NOMO-1 (cell line): ENCODE data around the gene PLCL1.
A peak's percentile ranks its signal among the peaks of the same experiment; 100 is the strongest.

ENCODE experiments used
- DNase-seq, 2 experiments: peaks; one replicate each; lab custom pipeline; 2025; ENCODE audit not compliant: unreplicated experiment in 2 of 2; lab: John Stamatoyannopoulos, UW

PLCL1 gene

GRCh38 chr2:197804049-197804757 is at the start of gene PLCL1:
PLCL1 (plus strand) TSS chr2:197804593.
- peak; percentile 78 to 79 for DNase-seq

- no peak for DNase-seq
Observed at GRCh38 chr2:197759013-197759412, 45.4 kb upstream of the PLCL1 start.

- DNase-seq = no peak
Observed at GRCh38 chr2:197759625-197760292, 44.6 kb upstream of the PLCL1 start.

GRCh38 chr2:197760293-197760657 is 44.1 kb upstream of the PLCL1 start:
- no peak for DNase-seq

GRCh38 chr2:197777823-197778407 is 26.5 kb upstream of the PLCL1 start:
- peak in 1 of 2 experiments; percentile 28 for DNase-seq

GRCh38 chr2:197779261-197779660 is 25.1 kb upstream of the PLCL1 start:
- no peak for DNase-seq

GRCh38 chr2:197782126-197782525 is 22.3 kb upstream of the PLCL1 start:
- DNase-seq = no peak

GRCh38 chr2:197784956-197785941 is 19.1 kb upstream of the PLCL1 start, which contains the start of gene BOLL:
BOLL (minus strand) TSS chr2:197785319; CDS start chr2:197781850, 3,469 bp downstream.
- no peak for DNase-seq

- DNase-seq = no peak
Observed at GRCh38 chr2:197786010-197786877, 18.1 kb upstream of the PLCL1 start.

- no peak for DNase-seq
Observed at GRCh38 chr2:197793456-197793855, 10.9 kb upstream of the PLCL1 start.

GRCh38 chr2:197795277-197795676 is 9.1 kb upstream of the PLCL1 start:
- no peak for DNase-seq

GRCh38 chr2:197798187-197798586 is 6.2 kb upstream of the PLCL1 start:
- no peak for DNase-seq

- no peak for DNase-seq
Observed at GRCh38 chr2:197799068-197799467, 5.3 kb upstream of the PLCL1 start.

GRCh38 chr2:197800091-197800490 is 4.3 kb upstream of the PLCL1 start:
- no peak for DNase-seq

- DNase-seq = no peak
Observed at GRCh38 chr2:197801033-197801432, 3.4 kb upstream of the PLCL1 start.

GRCh38 chr2:197803033-197803444 is 1.4 kb upstream of the PLCL1 start:
- DNase-seq = peak in 1 of 2 experiments; percentile 42

- DNase-seq = no peak
Observed at GRCh38 chr2:197804758-197805714, 643 bp downstream of the PLCL1 start.
